NT2/D1 (cell line): Measurements from ENCODE around the gene EP300.
"Not testable (repeated sequence)": the region's sequence is repeated elsewhere in the genome, so short reads cannot be mapped to it uniquely, and the experiment has no call there.

ENCODE experiments used
- SUZ12 ChIP-seq: IDR thresholded peaks from 2 replicates; pipeline ENCODE4 v1.6.1; 2011; ENCODE audit not compliant: insufficient read length, insufficient read depth; ENCODE audit errors: extremely low read depth
- YY1 ChIP-seq: IDR thresholded peaks from 2 replicates; pipeline ENCODE4 v1.6.1; 2011; ENCODE audit not compliant: insufficient read length, insufficient read depth
- ZNF274 ChIP-seq: IDR thresholded peaks from 2 replicates; pipeline ENCODE4 v1.6.1; 2011; ENCODE audit warnings: mild to moderate bottlenecking, low read depth, low read length

GRCh38 chr22:41049795-41050194 lies 42.6 kb upstream of the EP300 start:
- TF ChIP-seq ZNF274, YY1, SUZ12: not testable (repeated sequence)
